ENCODE measurements around the gene IDH3A. TPM values are rescaled to one million over a fixed set of nuclear protein-coding genes. Genes with fewer than 3 reads are reported as not detected.
A peak's percentile ranks its signal among the peaks of the same experiment; 100 is the strongest.

Gene IDH3A
- polyA plus RNA-seq, 3 donors = 46.5 to 85.0 (median 74.0) TPM

GRCh38 chr15:78104119-78104479, 45.1 kb upstream of the IDH3A start:
- H3K27ac ChIP-seq (ENCODE audit: low read depth in 1 of 2, low read length in 2 of 2) = no peak overlapping the region
- H3K4me3 Mint-ChIP-seq = no peak overlapping the region

DNA sequence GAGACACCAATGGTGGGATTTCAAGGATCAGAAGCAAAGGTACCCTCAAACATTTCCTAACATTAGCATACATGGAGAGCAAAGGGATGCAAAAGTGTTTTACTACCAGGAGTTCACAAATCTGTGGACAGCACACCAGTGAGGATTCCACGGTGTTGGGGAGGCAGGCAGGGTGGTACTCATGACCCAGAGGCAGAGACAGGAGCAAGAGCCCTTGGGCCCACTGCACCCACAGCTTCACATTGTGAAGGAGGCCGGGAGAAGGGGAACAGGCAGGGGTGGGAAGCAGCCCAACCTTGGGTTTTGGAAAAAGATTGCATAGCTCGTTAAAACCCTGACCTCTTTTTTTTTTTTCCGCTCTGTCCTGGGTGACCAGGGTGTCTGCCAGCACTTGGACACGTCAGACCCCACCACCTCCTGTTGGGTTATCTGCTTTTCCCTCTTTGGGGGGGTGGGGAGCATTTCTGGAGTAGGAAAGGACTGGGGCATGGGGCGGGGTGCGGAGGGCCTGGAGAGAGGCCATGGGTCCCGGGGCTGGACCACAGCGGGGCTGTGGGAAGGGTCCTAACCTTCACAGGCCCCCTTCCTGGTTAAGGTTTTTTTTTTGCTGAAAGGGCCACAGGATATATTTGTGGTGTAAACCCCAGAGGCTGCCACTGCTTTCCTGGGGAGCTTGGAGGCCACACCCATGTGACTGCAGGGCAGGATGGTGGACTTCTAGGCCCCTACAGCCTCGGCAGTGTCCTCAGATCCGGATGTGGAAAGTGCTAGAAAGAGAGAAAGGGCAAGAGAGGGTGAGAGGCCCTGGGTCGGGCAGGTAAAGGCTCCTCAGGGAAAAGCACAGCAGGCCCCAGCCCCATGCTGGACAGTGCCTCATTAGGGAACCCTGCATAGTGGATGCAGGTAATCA, 44.3 kb upstream of the IDH3A start:
- Histone ChIP-seq H3K79me2 (ENCODE audit: insufficient read depth, low read length) (no peaks in the 10 kb centered on the region), H3K4me2 (replicated peaks; ENCODE audit: extremely low read depth, low read length, poor library complexity, severe bottlenecking) (no peak overlapping the region), H3K36me3 (replicated peaks in 1 of 2; ENCODE audit: control insufficient read depth in 1 of 2, insufficient read depth in 2 of 2, low read length in 2 of 2) (no peaks in the 10 kb centered on the region), H3K9ac (ENCODE audit: insufficient read depth, low read length, poor library complexity, severe bottlenecking) (no peak overlapping the region), H3K4me3 (replicated peaks in 1 of 3; ENCODE audit: low read depth in 2 of 3, low read length in 3 of 3) (no peak overlapping the region), H3K9me3 (replicated peaks in 1 of 2; ENCODE audit: control insufficient read depth in 1 of 2, insufficient read depth in 1 of 2, low read length in 2 of 2) (no peaks in the 10 kb centered on the region), H3K27ac (ENCODE audit: low read depth in 1 of 2, low read length in 2 of 2) (no peak overlapping the region), H4K20me1 (ENCODE audit: insufficient read depth, low read length) (no peaks in the 10 kb centered on the region), H3K4me1 (ENCODE audit: control insufficient read depth in 1 of 2, insufficient read depth in 2 of 2, low read length in 2 of 2) (peaks cover 11 to 14% of the 10 kb centered on the region in 2 donors), H3K27me3 (ENCODE audit: control insufficient read depth in 2 of 2, insufficient read depth in 2 of 2, low read length in 2 of 2) (no peaks in the 10 kb centered on the region), H2AFZ (ENCODE audit: insufficient read depth, low read depth, low read length, poor library complexity, severe bottlenecking) (no peak overlapping the region)
- DNase-seq = no peak
- Mint-ChIP-seq H3K4me1 (peaks cover 20% of the 10 kb centered on the region), H3K27me3 (ENCODE audit: low read depth in 3 of 3) (peaks cover 0 to 2% (median 1%) of the 10 kb centered on the region in 3 donors), H3K36me3 (no peaks in the 10 kb centered on the region), H3K27ac (peak overlapping the region in 4 of 7 donors; percentile 0 to 70 (median 47)), H3K4me3 (no peak overlapping the region), H3K9me3 (peaks cover 0 to 2% (median 0%) of the 10 kb centered on the region in 7 donors)
- WGBS (ENCODE audit: insufficient coverage) = 72% methylated on average over 3 of the region's 12 CpGs
- TF ChIP-seq, protein P1, sequence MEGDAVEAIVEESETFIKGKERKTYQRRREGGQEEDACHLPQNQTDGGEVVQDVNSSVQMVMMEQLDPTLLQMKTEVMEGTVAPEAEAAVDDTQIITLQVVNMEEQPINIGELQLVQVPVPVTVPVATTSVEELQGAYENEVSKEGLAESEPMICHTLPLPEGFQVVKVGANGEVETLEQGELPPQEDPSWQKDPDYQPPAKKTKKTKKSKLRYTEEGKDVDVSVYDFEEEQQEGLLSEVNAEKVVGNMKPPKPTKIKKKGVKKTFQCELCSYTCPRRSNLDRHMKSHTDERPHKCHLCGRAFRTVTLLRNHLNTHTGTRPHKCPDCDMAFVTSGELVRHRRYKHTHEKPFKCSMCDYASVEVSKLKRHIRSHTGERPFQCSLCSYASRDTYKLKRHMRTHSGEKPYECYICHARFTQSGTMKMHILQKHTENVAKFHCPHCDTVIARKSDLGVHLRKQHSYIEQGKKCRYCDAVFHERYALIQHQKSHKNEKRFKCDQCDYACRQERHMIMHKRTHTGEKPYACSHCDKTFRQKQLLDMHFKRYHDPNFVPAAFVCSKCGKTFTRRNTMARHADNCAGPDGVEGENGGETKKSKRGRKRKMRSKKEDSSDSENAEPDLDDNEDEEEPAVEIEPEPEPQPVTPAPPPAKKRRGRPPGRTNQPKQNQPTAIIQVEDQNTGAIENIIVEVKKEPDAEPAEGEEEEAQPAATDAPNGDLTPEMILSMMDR (IDR thresholded peaks at IDR 0.05) = no peak
- intact Hi-C loops (cut with micrococcal nuclease) = loop anchor here in 1 of 2 donors (1.0 kb wide), 1 partner anchor 103 kb away; no protein-coding TSS in a partner anchor

More at GRCh38 chr15:78104119-78104479, 45.1 kb upstream of the IDH3A start:
- Histone ChIP-seq H3K9me3 (replicated peaks in 1 of 2; ENCODE audit: control insufficient read depth in 1 of 2, insufficient read depth in 1 of 2, low read length in 2 of 2) (no peaks in the 10 kb centered on the region), H4K20me1 (ENCODE audit: insufficient read depth, low read length) (no peaks in the 10 kb centered on the region), H3K79me2 (ENCODE audit: insufficient read depth, low read length) (no peaks in the 10 kb centered on the region), H3K4me3 (replicated peaks in 1 of 3; ENCODE audit: low read depth in 2 of 3, low read length in 3 of 3) (no peak overlapping the region), H2AFZ (ENCODE audit: insufficient read depth, low read depth, low read length, poor library complexity, severe bottlenecking) (no peak overlapping the region), H3K4me2 (replicated peaks; ENCODE audit: extremely low read depth, low read length, poor library complexity, severe bottlenecking) (no peak overlapping the region), H3K27me3 (ENCODE audit: control insufficient read depth in 2 of 2, insufficient read depth in 2 of 2, low read length in 2 of 2) (no peaks in the 10 kb centered on the region), H3K36me3 (replicated peaks in 1 of 2; ENCODE audit: control insufficient read depth in 1 of 2, insufficient read depth in 2 of 2, low read length in 2 of 2) (no peaks in the 10 kb centered on the region), H3K4me1 (ENCODE audit: control insufficient read depth in 1 of 2, insufficient read depth in 2 of 2, low read length in 2 of 2) (peaks cover 11 to 14% of the 10 kb centered on the region in 2 donors), H3K9ac (ENCODE audit: insufficient read depth, low read length, poor library complexity, severe bottlenecking) (no peak overlapping the region)
- no peak for DNase-seq
- Mint-ChIP-seq H3K4me1 (peaks cover 20% of the 10 kb centered on the region), H3K27ac (peak overlapping the region in 4 of 7 donors; percentile 5 to 83 (median 37)), H3K9me3 (peaks cover 0 to 2% (median 0%) of the 10 kb centered on the region in 7 donors), H3K36me3 (no peaks in the 10 kb centered on the region), H3K27me3 (ENCODE audit: low read depth in 3 of 3) (peaks cover 0 to 3% (median 0%) of the 10 kb centered on the region in 3 donors)
- intact Hi-C loops (cut with micrococcal nuclease) = loop anchor here in 1 of 2 donors (1.0 kb wide), 1 partner anchor 102 kb away; no protein-coding TSS in a partner anchor
- TF ChIP-seq, protein P1 (IDR thresholded peaks at IDR 0.05) = no peak
- WGBS (ENCODE audit: insufficient coverage) = 93% methylated on average over 3 of the region's 4 CpGs

Measured in CD14-positive monocyte (primary cell).